Measurements from ENCODE around the gene SDR9C7.
"Not testable (repeated sequence)": the region's sequence is repeated elsewhere in the genome, so short reads cannot be mapped to it uniquely, and the experiment has no call there.

The SDR9C7 gene

DNA sequence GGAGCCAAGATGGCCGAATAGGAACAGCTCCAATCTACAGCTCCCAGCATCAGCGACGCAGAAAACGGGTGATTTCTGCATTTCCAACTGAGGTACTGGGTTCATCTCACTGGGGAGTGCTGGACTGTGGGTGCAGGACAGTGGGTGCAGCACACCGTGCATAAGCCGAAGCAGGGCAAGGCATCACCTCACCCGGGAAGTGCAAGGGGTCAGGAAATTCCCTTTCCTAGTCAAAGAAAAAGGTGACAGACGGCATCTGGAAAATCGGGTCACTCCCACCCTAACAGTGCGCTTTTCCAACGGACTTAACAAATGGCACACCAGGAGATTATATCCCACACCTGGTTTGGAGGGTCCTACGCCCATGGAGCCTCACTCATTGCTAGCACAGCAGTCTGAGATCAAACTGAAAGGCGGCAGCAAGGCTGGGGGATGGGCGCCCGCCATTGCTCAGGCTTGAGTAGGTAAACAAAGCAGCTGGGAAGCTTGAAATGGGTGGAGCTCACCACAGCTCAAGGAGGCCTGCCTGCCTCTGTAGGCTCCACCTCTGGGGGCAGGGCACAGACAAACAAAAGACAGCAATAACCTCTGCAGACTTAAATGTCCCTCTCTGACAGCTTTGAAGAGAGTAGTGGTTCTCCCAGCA is 31.9 kb upstream of the SDR9C7 start:
- H3K9ac ChIP-seq (ENCODE audit: low read depth in 1 of 2, low read length in 2 of 2); H3K36me3 ChIP-seq (ENCODE audit: control insufficient read depth in 2 of 2, insufficient read depth in 2 of 2, low read length in 2 of 2); H3K27ac ChIP-seq (ENCODE audit: low read depth in 2 of 2, low read length in 2 of 2); H3K4me3 ChIP-seq (ENCODE audit: low read length in 2 of 2); H3K9me3 ChIP-seq (ENCODE audit: control insufficient read depth in 2 of 2, low read length in 2 of 2); H3K27me3 ChIP-seq (ENCODE audit: control insufficient read depth in 2 of 2, insufficient read depth in 2 of 2, low read length in 2 of 2); H3K4me1 ChIP-seq (ENCODE audit: control insufficient read depth in 2 of 2, insufficient read depth in 2 of 2, low read length in 2 of 2): not testable (repeated sequence)

DNA sequence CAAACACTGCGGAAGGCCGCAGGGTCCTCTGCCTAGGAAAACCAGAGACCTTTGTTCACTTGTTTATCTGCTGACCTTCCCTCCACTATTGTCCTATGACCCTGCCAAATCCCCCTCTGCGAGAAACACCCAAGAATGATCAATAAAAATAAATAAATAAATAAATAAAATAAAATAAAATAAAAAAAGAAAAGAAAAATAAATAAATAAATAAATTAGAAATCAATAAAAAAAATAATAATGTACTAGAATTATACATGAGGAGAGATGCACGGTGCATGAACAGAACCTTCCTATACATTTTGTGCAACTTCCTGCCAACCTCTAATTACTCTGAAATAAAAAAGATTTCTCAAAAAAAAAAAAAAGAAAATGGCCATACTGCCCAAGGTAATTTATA is 30.9 kb upstream of the SDR9C7 start:
- H3K27me3 ChIP-seq (ENCODE audit: control insufficient read depth in 2 of 2, insufficient read depth in 2 of 2, low read length in 2 of 2); H3K4me3 ChIP-seq (ENCODE audit: low read length in 2 of 2); H3K9me3 ChIP-seq (ENCODE audit: control insufficient read depth in 2 of 2, low read length in 2 of 2); H3K4me1 ChIP-seq (ENCODE audit: control insufficient read depth in 2 of 2, insufficient read depth in 2 of 2, low read length in 2 of 2); H3K27ac ChIP-seq (ENCODE audit: low read depth in 2 of 2, low read length in 2 of 2); H3K36me3 ChIP-seq (ENCODE audit: control insufficient read depth in 2 of 2, insufficient read depth in 2 of 2, low read length in 2 of 2); H3K9ac ChIP-seq (ENCODE audit: low read depth in 1 of 2, low read length in 2 of 2): not testable (repeated sequence)

GRCh38 chr12:56963557-56963956 is 29.3 kb upstream of the SDR9C7 start:
- H3K9ac ChIP-seq (ENCODE audit: low read depth in 1 of 2, low read length in 2 of 2); H3K27ac ChIP-seq (ENCODE audit: low read depth in 2 of 2, low read length in 2 of 2); H3K4me1 ChIP-seq (ENCODE audit: control insufficient read depth in 2 of 2, insufficient read depth in 2 of 2, low read length in 2 of 2); H3K4me3 ChIP-seq (ENCODE audit: low read length in 2 of 2); H3K9me3 ChIP-seq (ENCODE audit: control insufficient read depth in 2 of 2, low read length in 2 of 2); H3K36me3 ChIP-seq (ENCODE audit: control insufficient read depth in 2 of 2, insufficient read depth in 2 of 2, low read length in 2 of 2); H3K27me3 ChIP-seq (ENCODE audit: control insufficient read depth in 2 of 2, insufficient read depth in 2 of 2, low read length in 2 of 2): not testable (repeated sequence)

GRCh38 chr12:56962247-56962646 is 28.0 kb upstream of the SDR9C7 start:
- not testable (repeated sequence) for H3K27me3 ChIP-seq (ENCODE audit: control insufficient read depth in 2 of 2, insufficient read depth in 2 of 2, low read length in 2 of 2); H3K9ac ChIP-seq (ENCODE audit: low read depth in 1 of 2, low read length in 2 of 2); H3K36me3 ChIP-seq (ENCODE audit: control insufficient read depth in 2 of 2, insufficient read depth in 2 of 2, low read length in 2 of 2); H3K4me1 ChIP-seq (ENCODE audit: control insufficient read depth in 2 of 2, insufficient read depth in 2 of 2, low read length in 2 of 2); H3K4me3 ChIP-seq (ENCODE audit: low read length in 2 of 2); H3K27ac ChIP-seq (ENCODE audit: low read depth in 2 of 2, low read length in 2 of 2); H3K9me3 ChIP-seq (ENCODE audit: control insufficient read depth in 2 of 2, low read length in 2 of 2)

GRCh38 chr12:56958422-56958821 is 24.2 kb upstream of the SDR9C7 start:
- no peak overlapping the region for H3K4me3 ChIP-seq (ENCODE audit: low read length in 2 of 2)
- H3K36me3 ChIP-seq (ENCODE audit: control insufficient read depth in 2 of 2, insufficient read depth in 2 of 2, low read length in 2 of 2), result no peaks in the 10 kb centered on the region
- H3K9me3 ChIP-seq (ENCODE audit: control insufficient read depth in 2 of 2, low read length in 2 of 2), result peaks cover 3% of the 10 kb centered on the region in 2 donors
- H3K27me3 ChIP-seq (ENCODE audit: control insufficient read depth in 2 of 2, insufficient read depth in 2 of 2, low read length in 2 of 2), result no peaks in the 10 kb centered on the region
- no peak overlapping the region for H3K27ac ChIP-seq (ENCODE audit: low read depth in 2 of 2, low read length in 2 of 2)
- H3K4me1 ChIP-seq (ENCODE audit: control insufficient read depth in 2 of 2, insufficient read depth in 2 of 2, low read length in 2 of 2), result peaks cover 0 to 2% of the 10 kb centered on the region in 2 donors
- H3K9ac ChIP-seq (ENCODE audit: low read depth in 1 of 2, low read length in 2 of 2), result no peak overlapping the region

- no peaks in the 10 kb centered on the region for H3K27me3 ChIP-seq (ENCODE audit: control insufficient read depth in 2 of 2, insufficient read depth in 2 of 2, low read length in 2 of 2)
- no peak within 1 kb of the TSS for H3K4me3 ChIP-seq (ENCODE audit: low read length in 2 of 2)
These were observed 23.2 kb upstream of the SDR9C7 start, which contains the start of gene RDH16 for GRCh38 chr12:56957229-56958052. TSS of gene RDH16 (minus strand) at chr12:56957608. CDS start at chr12:56957462, 146 bp downstream.

DNA sequence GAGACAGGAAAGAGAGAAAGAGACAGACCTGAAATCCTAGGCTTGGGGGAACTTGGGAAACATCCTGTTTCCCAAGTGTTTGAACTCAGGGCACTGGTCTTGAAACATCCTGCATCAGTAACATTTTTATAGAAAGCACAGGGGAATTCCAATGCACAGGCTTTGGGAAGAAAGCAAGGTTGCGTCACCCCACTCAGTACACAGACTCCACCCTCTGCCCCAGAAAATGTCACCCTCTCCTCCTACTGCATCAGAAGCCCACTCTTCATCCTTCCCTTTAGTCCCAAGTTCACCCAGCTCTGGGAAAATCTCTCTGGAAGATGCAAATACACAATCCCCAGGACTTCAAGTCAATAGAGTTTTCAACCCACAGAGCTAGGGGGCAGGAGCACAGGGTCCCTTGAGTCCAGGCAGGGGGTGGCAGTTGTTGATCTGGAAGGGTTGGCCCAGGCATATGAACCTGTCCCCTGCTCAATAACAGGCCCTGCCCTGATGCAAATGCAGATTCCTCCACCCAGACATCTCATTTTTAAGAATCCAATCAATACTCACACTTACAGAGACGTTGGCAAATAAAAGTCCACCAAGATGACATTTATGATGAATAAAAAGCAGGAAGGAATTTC is 21.5 kb upstream of the SDR9C7 start:
- H3K4me1 ChIP-seq (ENCODE audit: control insufficient read depth in 2 of 2, insufficient read depth in 2 of 2, low read length in 2 of 2), result peaks cover 0 to 2% of the 10 kb centered on the region in 2 donors
- no peak overlapping the region for H3K27ac ChIP-seq (ENCODE audit: low read depth in 2 of 2, low read length in 2 of 2)
- no peaks in the 10 kb centered on the region for H3K36me3 ChIP-seq (ENCODE audit: control insufficient read depth in 2 of 2, insufficient read depth in 2 of 2, low read length in 2 of 2)
- H3K27me3 ChIP-seq (ENCODE audit: control insufficient read depth in 2 of 2, insufficient read depth in 2 of 2, low read length in 2 of 2), result no peaks in the 10 kb centered on the region
- no peak overlapping the region for H3K9ac ChIP-seq (ENCODE audit: low read depth in 1 of 2, low read length in 2 of 2)
- H3K4me3 ChIP-seq (ENCODE audit: low read length in 2 of 2), result no peak overlapping the region
- peaks cover 3% of the 10 kb centered on the region in 2 donors for H3K9me3 ChIP-seq (ENCODE audit: control insufficient read depth in 2 of 2, low read length in 2 of 2)

More at GRCh38 chr12:56957229-56958052, 23.2 kb upstream of the SDR9C7 start, which contains the start of gene RDH16:
- peaks cover 3% of the 10 kb centered on the region in 2 donors for H3K9me3 ChIP-seq (ENCODE audit: control insufficient read depth in 2 of 2, low read length in 2 of 2)
- H3K9ac ChIP-seq (ENCODE audit: low read depth in 1 of 2, low read length in 2 of 2), result no peak within 1 kb of the TSS
- H3K27ac ChIP-seq (ENCODE audit: low read depth in 2 of 2, low read length in 2 of 2), result no peak within 1 kb of the TSS
- H3K36me3 ChIP-seq (ENCODE audit: control insufficient read depth in 2 of 2, insufficient read depth in 2 of 2, low read length in 2 of 2), result no peaks in the 10 kb centered on the region
- H3K4me1 ChIP-seq (ENCODE audit: control insufficient read depth in 2 of 2, insufficient read depth in 2 of 2, low read length in 2 of 2), result peaks cover 0 to 2% of the 10 kb centered on the region in 2 donors

DNA sequence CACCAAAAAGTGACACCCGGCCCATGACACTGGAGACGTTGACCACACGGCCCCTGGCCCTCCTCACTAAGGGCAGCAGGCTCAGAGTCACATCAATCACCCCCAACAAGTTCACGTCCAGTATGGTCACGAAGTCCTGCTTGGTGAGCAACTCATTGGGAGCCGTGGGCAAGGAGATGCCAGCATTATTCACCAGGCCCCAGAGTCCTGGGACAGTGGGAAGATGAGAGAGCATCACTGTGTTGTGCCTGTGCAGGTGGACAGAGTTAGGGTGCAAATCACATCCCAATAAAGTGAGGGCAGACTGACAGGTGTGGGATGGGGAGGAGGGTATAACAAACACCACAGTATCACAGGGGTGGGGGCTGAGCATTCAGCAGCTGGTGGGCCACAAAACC is 20.7 kb upstream of the SDR9C7 start:
- Histone ChIP-seq H3K27ac (ENCODE audit: low read depth in 2 of 2, low read length in 2 of 2) (no peak overlapping the region), H3K4me3 (ENCODE audit: low read length in 2 of 2) (no peak overlapping the region), H3K27me3 (ENCODE audit: control insufficient read depth in 2 of 2, insufficient read depth in 2 of 2, low read length in 2 of 2) (no peaks in the 10 kb centered on the region), H3K4me1 (ENCODE audit: control insufficient read depth in 2 of 2, insufficient read depth in 2 of 2, low read length in 2 of 2) (peaks cover 0 to 2% of the 10 kb centered on the region in 2 donors), H3K9me3 (ENCODE audit: control insufficient read depth in 2 of 2, low read length in 2 of 2) (peaks cover 3% of the 10 kb centered on the region in 2 donors), H3K36me3 (ENCODE audit: control insufficient read depth in 2 of 2, insufficient read depth in 2 of 2, low read length in 2 of 2) (no peaks in the 10 kb centered on the region), H3K9ac (ENCODE audit: low read depth in 1 of 2, low read length in 2 of 2) (no peak overlapping the region)

- Histone ChIP-seq H3K27me3 (ENCODE audit: control insufficient read depth in 2 of 2, insufficient read depth in 2 of 2, low read length in 2 of 2) (no peaks in the 10 kb centered on the region), H3K9me3 (ENCODE audit: control insufficient read depth in 2 of 2, low read length in 2 of 2) (peaks cover 3% of the 10 kb centered on the region in 2 donors), H3K4me1 (ENCODE audit: control insufficient read depth in 2 of 2, insufficient read depth in 2 of 2, low read length in 2 of 2) (peaks cover 0 to 2% of the 10 kb centered on the region in 2 donors), H3K27ac (ENCODE audit: low read depth in 2 of 2, low read length in 2 of 2) (no peak overlapping the region), H3K36me3 (ENCODE audit: control insufficient read depth in 2 of 2, insufficient read depth in 2 of 2, low read length in 2 of 2) (no peaks in the 10 kb centered on the region), H3K4me3 (ENCODE audit: low read length in 2 of 2) (no peak overlapping the region), H3K9ac (ENCODE audit: low read depth in 1 of 2, low read length in 2 of 2) (no peak overlapping the region)
These were observed 20.1 kb upstream of the SDR9C7 start for GRCh38 chr12:56954057-56954957.
